ENCODE measurements around the gene GZF1. TPM values are rescaled to one million over a fixed set of nuclear protein-coding genes. Genes with fewer than 3 reads are reported as not detected.

The GZF1 gene
- total and polyA plus RNA-seq, 12 donors: 8.0 to 31.7 (median 18.7) TPM

DNA sequence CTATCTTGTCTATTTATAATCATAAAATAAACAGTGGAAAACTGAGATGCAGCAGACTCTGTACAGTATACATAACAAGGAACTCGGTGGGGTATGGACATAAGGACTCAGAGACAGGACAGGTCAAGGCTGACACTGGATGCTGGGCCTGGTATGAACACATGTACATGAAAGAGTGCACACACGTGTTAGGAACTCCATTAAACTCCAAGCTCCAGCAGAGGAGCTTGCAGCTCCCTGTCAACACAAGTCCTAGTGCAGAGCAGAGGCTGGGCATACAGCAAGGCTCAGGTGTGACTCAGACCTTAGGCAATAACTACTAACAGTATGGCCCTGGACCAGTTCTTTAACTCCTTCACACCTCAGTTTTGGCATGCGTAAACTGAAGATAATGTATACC, 42.2 kb downstream of the GZF1 start:
- Histone ChIP-seq H3K4me3 (no peak overlapping the region), H3K4me1 (replicated peaks in 1 of 2) (peaks cover 34 to 74% of the 10 kb centered on the region in 2 donors), H3K9me3 (replicated peaks in 1 of 3) (no peaks in the 10 kb centered on the region), H3K36me3 (replicated peaks in 1 of 2) (no peaks in the 10 kb centered on the region), H3K27ac (no peak overlapping the region), H3K27me3 (no peaks in the 10 kb centered on the region)
- intact Hi-C loops (cut with DNase I): no loop called here
- peak in 3 of 7 donors; percentile 42 to 53 (median 52) for DNase-seq
- TF ChIP-seq, protein P1, sequence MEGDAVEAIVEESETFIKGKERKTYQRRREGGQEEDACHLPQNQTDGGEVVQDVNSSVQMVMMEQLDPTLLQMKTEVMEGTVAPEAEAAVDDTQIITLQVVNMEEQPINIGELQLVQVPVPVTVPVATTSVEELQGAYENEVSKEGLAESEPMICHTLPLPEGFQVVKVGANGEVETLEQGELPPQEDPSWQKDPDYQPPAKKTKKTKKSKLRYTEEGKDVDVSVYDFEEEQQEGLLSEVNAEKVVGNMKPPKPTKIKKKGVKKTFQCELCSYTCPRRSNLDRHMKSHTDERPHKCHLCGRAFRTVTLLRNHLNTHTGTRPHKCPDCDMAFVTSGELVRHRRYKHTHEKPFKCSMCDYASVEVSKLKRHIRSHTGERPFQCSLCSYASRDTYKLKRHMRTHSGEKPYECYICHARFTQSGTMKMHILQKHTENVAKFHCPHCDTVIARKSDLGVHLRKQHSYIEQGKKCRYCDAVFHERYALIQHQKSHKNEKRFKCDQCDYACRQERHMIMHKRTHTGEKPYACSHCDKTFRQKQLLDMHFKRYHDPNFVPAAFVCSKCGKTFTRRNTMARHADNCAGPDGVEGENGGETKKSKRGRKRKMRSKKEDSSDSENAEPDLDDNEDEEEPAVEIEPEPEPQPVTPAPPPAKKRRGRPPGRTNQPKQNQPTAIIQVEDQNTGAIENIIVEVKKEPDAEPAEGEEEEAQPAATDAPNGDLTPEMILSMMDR (IDR thresholded peaks at IDR 0.05): no peak
- peak in 1 of 2 donors; percentile 21 for TF ChIP-seq POLR2A (IDR thresholded peaks at IDR 0.05)
- WGBS, 4 donors: 38 to 55% (median 49%) methylated on average over 3 of the region's 3 CpGs

DNA sequence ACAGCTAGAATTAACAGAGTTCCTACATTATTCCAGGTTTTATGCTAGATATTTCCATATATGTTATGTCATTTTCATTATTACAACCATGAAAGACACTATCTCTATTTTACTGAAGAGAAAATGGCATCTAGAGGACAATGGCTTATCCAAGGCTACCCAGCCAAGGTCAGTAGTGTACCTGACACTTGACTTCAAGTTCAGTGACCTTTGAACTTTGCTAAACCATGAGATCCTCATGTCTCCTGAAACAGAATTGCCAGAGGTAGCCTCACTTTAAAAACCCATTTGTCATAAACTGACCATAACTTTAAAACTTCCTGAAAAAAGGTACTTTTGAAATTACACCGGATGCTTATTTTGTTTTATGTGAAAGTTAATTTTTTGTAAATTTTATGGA, 44.9 kb downstream of the GZF1 start:
- DNase-seq: no peak
- Histone ChIP-seq H3K9me3 (replicated peaks in 1 of 3) (no peaks in the 10 kb centered on the region), H3K36me3 (replicated peaks in 1 of 2) (no peaks in the 10 kb centered on the region), H3K4me3 (no peak overlapping the region), H3K27ac (peak overlapping the region in 1 of 5 donors; percentile 60), H3K4me1 (replicated peaks in 1 of 2) (peaks cover 43 to 79% of the 10 kb centered on the region in 2 donors), H3K27me3 (no peaks in the 10 kb centered on the region)
- 85 to 96% (median 92%) methylated on average over 1 of the region's 1 CpG for WGBS, 4 donors
- TF ChIP-seq, protein P1 (IDR thresholded peaks at IDR 0.05): no peak
- no peak for TF ChIP-seq POLR2A (IDR thresholded peaks at IDR 0.05)
- intact Hi-C loops (cut with DNase I): no loop called here

DNA sequence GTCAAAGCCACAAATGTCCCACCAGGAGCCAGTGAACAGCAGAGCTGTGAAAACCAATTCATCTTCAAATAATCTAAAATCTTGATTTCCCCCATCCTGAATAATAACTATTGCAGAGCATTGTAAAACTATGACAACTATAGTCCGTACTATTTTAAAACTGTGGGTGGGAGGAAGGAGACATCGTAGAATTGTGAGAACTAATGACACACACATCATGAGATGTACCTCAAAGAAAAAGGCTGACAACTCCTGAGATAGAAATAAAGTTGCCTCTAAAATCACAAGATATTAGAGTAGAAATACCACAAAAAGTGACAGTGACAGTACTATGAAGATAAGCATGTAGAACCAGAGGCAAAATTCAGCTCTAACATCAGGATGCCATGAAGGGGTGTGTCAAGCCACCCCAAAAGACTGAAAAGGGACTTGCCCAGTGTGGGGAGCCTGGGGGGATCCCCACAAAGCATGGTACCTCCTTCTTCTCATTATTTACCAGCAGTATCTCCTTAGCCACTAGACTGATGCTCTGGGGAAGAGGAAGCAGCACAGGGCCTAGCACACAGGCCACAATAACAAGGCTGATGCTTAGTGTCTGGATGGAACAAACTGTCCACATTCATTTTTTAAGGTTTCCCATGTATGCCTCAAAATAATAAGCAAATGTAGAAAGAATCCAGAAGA, 45.9 kb downstream of the GZF1 start:
- DNase-seq: no peak
- no peak for TF ChIP-seq POLR2A (IDR thresholded peaks at IDR 0.05)
- TF ChIP-seq, protein P1 (IDR thresholded peaks at IDR 0.05): no peak
- H3K4me3 ChIP-seq: no peak overlapping the region
- H3K27ac ChIP-seq: peak overlapping the region in 3 of 5 donors; percentile 51 to 60 (median 60)
- H3K9me3 ChIP-seq (replicated peaks in 1 of 3): no peaks in the 10 kb centered on the region
- WGBS, 4 donors: 53 to 75% (median 68%) methylated on average over 2 of the region's 2 CpGs
- H3K27me3 ChIP-seq: no peaks in the 10 kb centered on the region
- intact Hi-C loops (cut with DNase I): no loop called here
- H3K4me1 ChIP-seq (replicated peaks in 1 of 2): peaks cover 50 to 88% of the 10 kb centered on the region in 2 donors
- no peaks in the 10 kb centered on the region for H3K36me3 ChIP-seq (replicated peaks in 1 of 2)

DNA sequence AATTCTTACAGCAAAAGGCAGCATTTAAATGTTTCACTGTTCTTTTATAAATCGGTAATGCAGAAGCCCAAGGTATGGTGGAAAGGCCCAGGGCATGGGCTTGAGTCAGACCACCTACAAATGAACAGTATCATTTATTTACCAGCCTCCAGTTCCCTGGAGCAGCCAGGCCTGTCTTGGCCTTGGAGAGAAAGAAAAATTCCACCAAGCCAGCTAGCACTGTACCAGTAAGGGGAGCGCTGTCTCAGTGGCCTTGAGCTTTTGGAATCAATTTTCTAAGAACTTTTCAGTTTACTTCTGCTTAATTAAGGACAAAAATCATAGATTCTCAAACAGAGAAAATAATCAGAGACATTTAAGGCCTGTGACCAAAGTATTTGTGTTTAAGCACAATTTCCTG, 47.0 kb downstream of the GZF1 start:
- H3K4me1 ChIP-seq (replicated peaks in 1 of 2): peaks cover 50 to 85% of the 10 kb centered on the region in 2 donors
- intact Hi-C loops (cut with DNase I): no loop called here
- no peaks in the 10 kb centered on the region for H3K36me3 ChIP-seq (replicated peaks in 1 of 2)
- no peaks in the 10 kb centered on the region for H3K27me3 ChIP-seq
- H3K27ac ChIP-seq: peak overlapping the region in 3 of 5 donors; percentile 28 to 60 (median 60)
- no peaks in the 10 kb centered on the region for H3K9me3 ChIP-seq (replicated peaks in 1 of 3)
- peak in 3 of 7 donors; percentile 47 to 53 (median 47) for DNase-seq
- no peak for TF ChIP-seq POLR2A (IDR thresholded peaks at IDR 0.05)
- TF ChIP-seq, protein P1 (IDR thresholded peaks at IDR 0.05): no peak
- H3K4me3 ChIP-seq: no peak overlapping the region
- 51 to 66% (median 60%) methylated on average over 2 of the region's 2 CpGs for WGBS, 4 donors

Measured in adrenal gland (tissue), 12 donors.